H9 (cell line): Measurements from ENCODE around the gene SMARCD2. TPM values are rescaled to one million over a fixed set of nuclear protein-coding genes. Genes with fewer than 3 reads are reported as not detected.

Experiments used
- DNase-seq: peaks from one replicate; pipeline ENCODE4 v3.0.0-alpha.2; 2017
- H2AFZ ChIP-seq: one replicate; pipeline ENCODE4 v1.6.1; 2013; ENCODE audit warnings: mild to moderate bottlenecking, low read length, control low read depth, moderate library complexity
- H2AK5ac ChIP-seq: 2 replicates; pipeline ENCODE4 v1.6.1; 2013; ENCODE audit warnings: low read length, control low read depth, mixed read lengths; ENCODE audit not compliant: insufficient read length
- H2BK120ac ChIP-seq: one replicate; pipeline ENCODE4 v1.6.1; 2013; ENCODE audit warnings: low read depth, mild to moderate bottlenecking, low read length, control low read depth, inconsistent platforms; ENCODE audit not compliant: poor library complexity, severe bottlenecking
- H2BK12ac ChIP-seq: 2 replicates; pipeline ENCODE4 v1.6.1; 2013; ENCODE audit warnings: low read length, control low read depth, mixed read lengths, low read depth; ENCODE audit not compliant: insufficient read length
- H2BK15ac ChIP-seq: 2 replicates; pipeline ENCODE4 v1.6.1; 2013; ENCODE audit warnings: low read depth, low read length, control low read depth
- H2BK20ac ChIP-seq: one replicate; pipeline ENCODE4 v1.6.1; 2013; ENCODE audit warnings: low read depth, mild to moderate bottlenecking, low read length, control low read depth, inconsistent platforms; ENCODE audit not compliant: poor library complexity, severe bottlenecking
- H2BK5ac ChIP-seq: 2 replicates; pipeline ENCODE4 v1.6.1; 2013; ENCODE audit warnings: low read length, control low read depth, mixed read lengths; ENCODE audit not compliant: insufficient read length
- H3K14ac ChIP-seq: 2 replicates; pipeline ENCODE4 v1.6.1; 2013; ENCODE audit warnings: low read length, control low read depth; ENCODE audit not compliant: insufficient read depth
- H3K18ac ChIP-seq: 2 replicates; pipeline ENCODE4 v1.6.1; 2013; ENCODE audit warnings: low read depth, mild to moderate bottlenecking, mixed read lengths, low read length, control low read depth; ENCODE audit not compliant: insufficient read length
- H3K23ac ChIP-seq: 2 replicates; pipeline ENCODE4 v1.6.1; 2013; ENCODE audit warnings: low read length, control low read depth, mixed read lengths, low read depth; ENCODE audit not compliant: insufficient read length
- H3K23me2 ChIP-seq: 2 replicates; pipeline ENCODE4 v1.6.1; 2013; ENCODE audit warnings: low read depth, mild to moderate bottlenecking, mixed read lengths, low read length, control low read depth; ENCODE audit not compliant: insufficient read length, poor library complexity, severe bottlenecking
- H3K27ac ChIP-seq: 2 replicates; pipeline ENCODE4 v1.5.1; 2013; ENCODE audit warnings: low read length, control low read depth, mixed read lengths, low read depth; ENCODE audit not compliant: insufficient read length
- H3K27me3 ChIP-seq: 2 replicates; pipeline ENCODE4 v1.6.1; 2013; ENCODE audit warnings: low read length, control low read depth, inconsistent platforms; ENCODE audit not compliant: insufficient read depth
- H3K4ac ChIP-seq: 2 replicates; pipeline ENCODE4 v1.6.1; 2013; ENCODE audit warnings: low read depth, mild to moderate bottlenecking, control low read depth, inconsistent platforms, low read length, moderate library complexity
- H3K4me1 ChIP-seq: 2 replicates; pipeline ENCODE4 v1.6.1; 2013; ENCODE audit warnings: low read length, control low read depth, inconsistent platforms; ENCODE audit not compliant: insufficient read depth
- H3K4me2 ChIP-seq: 2 replicates; pipeline ENCODE4 v1.6.1; 2013; ENCODE audit warnings: low read length, control low read depth, mixed read lengths; ENCODE audit not compliant: insufficient read length, insufficient read depth
- H3K56ac ChIP-seq: 2 replicates; pipeline ENCODE4 v1.6.1; 2013; ENCODE audit warnings: low read depth, mild to moderate bottlenecking, mixed read lengths, low read length, control low read depth; ENCODE audit not compliant: insufficient read length
- H3K79me1 ChIP-seq: 2 replicates; pipeline ENCODE4 v1.6.1; 2013; ENCODE audit warnings: low read depth, mild to moderate bottlenecking, moderate library complexity, low read length, control low read depth, inconsistent platforms; ENCODE audit not compliant: insufficient read depth, poor library complexity, severe bottlenecking
- H3K79me2 ChIP-seq: 2 replicates; pipeline ENCODE4 v1.6.1; 2013; ENCODE audit warnings: low read length, control low read depth, inconsistent platforms; ENCODE audit not compliant: insufficient read depth
- H3K9ac ChIP-seq: 2 replicates; pipeline ENCODE4 v1.6.1; 2013; ENCODE audit warnings: low read length, control low read depth, mixed read lengths; ENCODE audit not compliant: insufficient read length; ENCODE audit errors: extremely low read depth
- H3K9me3 ChIP-seq: one replicate; pipeline ENCODE4 v1.6.1; 2013; ENCODE audit warnings: low read depth, low read length, inconsistent platforms; ENCODE audit not compliant: control insufficient read depth
- H3T11ph ChIP-seq: one replicate; pipeline ENCODE4 v1.6.1; 2013; ENCODE audit warnings: mild to moderate bottlenecking, low read length, control low read depth, inconsistent platforms
- H4K20me1 ChIP-seq: one replicate; pipeline ENCODE4 v1.6.1; 2013; ENCODE audit not compliant: control insufficient read depth, insufficient read length, insufficient read depth
- H4K5ac ChIP-seq: 2 replicates; pipeline ENCODE4 v1.6.1; 2013; ENCODE audit warnings: low read depth, mild to moderate bottlenecking, mixed read lengths, low read length, control low read depth; ENCODE audit not compliant: insufficient read length
- H4K8ac ChIP-seq: replicated peaks from 2 replicates; pipeline ENCODE4 v1.6.1; 2013; ENCODE audit warnings: low read length, control low read depth, mixed read lengths, low read depth; ENCODE audit not compliant: insufficient read length
- H4K91ac ChIP-seq: 2 replicates; pipeline ENCODE4 v1.6.1; 2013; ENCODE audit warnings: low read depth, mild to moderate bottlenecking, moderate library complexity, mixed read lengths, low read length, control low read depth; ENCODE audit not compliant: insufficient read length
- H3K27ac Mint-ChIP-seq, 3 experiments: 2 replicates in 2 of 3; 3 replicates in 1 of 3; pipeline ENCODE4 v1.8.0; 2020 to 2021; ENCODE audit warnings: mixed read lengths in 3 of 3, mild to moderate bottlenecking in 1 of 3, moderate library complexity in 1 of 3
- H3K27me3 Mint-ChIP-seq: 2 replicates; pipeline ENCODE4 v1.8.0; 2021; ENCODE audit warnings: low read depth, mild to moderate bottlenecking, moderate library complexity, mixed read lengths
- H3K36me3 Mint-ChIP-seq, 3 experiments: 2 replicates in 2 of 3; 3 replicates in 1 of 3; pipeline ENCODE4 v1.8.0; 2020 to 2021; ENCODE audit warnings: low read depth in 3 of 3, mixed read lengths in 3 of 3; ENCODE audit not compliant: insufficient read depth in 1 of 3
- H3K4me1 Mint-ChIP-seq, 2 experiments: 2 replicates each; pipeline ENCODE4 v1.8.0; 2020; ENCODE audit warnings: mixed read lengths in 2 of 2
- H3K4me3 Mint-ChIP-seq, 2 experiments: 2 replicates in 1 of 2; 3 replicates in 1 of 2; pipeline ENCODE4 v1.8.0; 2020 to 2021; ENCODE audit warnings: mild to moderate bottlenecking in 2 of 2, mixed read lengths in 2 of 2, moderate library complexity in 1 of 2
- H3K9me3 Mint-ChIP-seq, 2 experiments: 2 replicates in 1 of 2; 3 replicates in 1 of 2; pipeline ENCODE4 v1.8.0; 2020; ENCODE audit warnings: mild to moderate bottlenecking in 2 of 2, mixed read lengths in 2 of 2, moderate library complexity in 1 of 2
- CTCF ChIP-seq: fragments of 200-600 bp; sonication (generic); conservative IDR thresholded peaks from 3 replicates; pipeline ENCODE4 v1.8.0; 2021; ENCODE audit warnings: antibody characterized with exemption, mild to moderate bottlenecking
- WGBS: extraction: QIAGEN DNeasy Blood & Tissue Kit; methylation state at CpG from one replicate; pipeline ENCODE4 v1.1.7; 2013; ENCODE audit warnings: missing lambda C conversion rate, low lambda C conversion rate, mixed read lengths; ENCODE audit not compliant: insufficient read length; ENCODE audit errors: extremely low coverage; 5-methylcytosine and 5-hydroxymethylcytosine counted together
- total RNA-seq: library from RNA; stranded (reverse); gene quantifications from 2 replicates; pipeline ENCODE4 v1.2.1, GENCODE V29; 2021

SMARCD2 gene
- total RNA-seq, 1 experiment from 2014 or later: 68.9 TPM

- peaks cover 6% of the 10 kb centered on the region for H3K23me2 ChIP-seq
- H2AFZ ChIP-seq: no peak overlapping the region
- no peak overlapping the region for H3K27ac Mint-ChIP-seq
- H3K27ac ChIP-seq: no peak overlapping the region
- H3K18ac ChIP-seq: no peak overlapping the region
- no peak overlapping the region for H2BK15ac ChIP-seq
- H3K23ac ChIP-seq: no peak overlapping the region
- no peak for DNase-seq
- no peak overlapping the region for H3K14ac ChIP-seq
- no peaks in the 10 kb centered on the region; the same call in 1 of the 2 replicates for H3K27me3 Mint-ChIP-seq
- no peak overlapping the region for H2AK5ac ChIP-seq
- no peak overlapping the region for H3K56ac ChIP-seq
- peaks cover 12 to 16% of the 10 kb centered on the region in 2 experiments for H3K4me1 Mint-ChIP-seq
- no peaks in the 10 kb centered on the region for H3K4me1 ChIP-seq
- WGBS: no CpG with 5 or more reads among the region's 3 CpGs
- TF ChIP-seq CTCF: no peak
- peaks cover 3% of the 10 kb centered on the region for H3K79me1 ChIP-seq
- H3T11ph ChIP-seq: no peak overlapping the region
- H3K9me3 Mint-ChIP-seq: no peaks in the 10 kb centered on the region; a peak in 1 of 5 replicates
- peaks cover 68 to 96% (median 75%) of the 10 kb centered on the region in 3 experiments for H3K36me3 Mint-ChIP-seq
- no peak overlapping the region for H2BK12ac ChIP-seq
- no peaks in the 10 kb centered on the region for H4K20me1 ChIP-seq
- no peak overlapping the region for H2BK120ac ChIP-seq
- no peaks in the 10 kb centered on the region for H3K27me3 ChIP-seq
- no peak overlapping the region for H2BK20ac ChIP-seq
- no peak overlapping the region for H2BK5ac ChIP-seq
- H3K79me2 ChIP-seq: peaks cover 8% of the 10 kb centered on the region; the same call in 1 of the 2 replicates
- H3K4ac ChIP-seq: no peak overlapping the region
- H4K5ac ChIP-seq: no peak overlapping the region
- H4K91ac ChIP-seq: no peak overlapping the region
- H3K9ac ChIP-seq: no peak overlapping the region
- no peak overlapping the region for H4K8ac ChIP-seq
- H3K4me3 Mint-ChIP-seq: peak overlapping the region in 1 of 2 experiments; percentile 100; a peak in 3 of 5 replicates
- H3K4me2 ChIP-seq: peak overlapping the region; percentile 69
- no peaks in the 10 kb centered on the region for H3K9me3 ChIP-seq
Observed at GRCh38 chr17:63828936-63829335, 13.5 kb downstream of the SMARCD2 start.
